ENCODE results near the gene TNFRSF14.

TNFRSF14 gene

GRCh38 chr1:2556277-2556677 lies at the start of gene TNFRSF14:
TNFRSF14 (plus strand) TSS chr1:2556371; CDS start chr1:2556665, 294 bp downstream.
- no peak for DNase-seq (ENCODE audit: low read depth, low spot score)

GRCh38 chr1:2506901-2507565 lies 49.1 kb upstream of the TNFRSF14 start:
- DNase-seq (ENCODE audit: low read depth, low spot score) = no peak

- no peak for DNase-seq (ENCODE audit: low read depth, low spot score)
These were observed 48.4 kb upstream of the TNFRSF14 start for GRCh38 chr1:2507744-2508155.

GRCh38 chr1:2508180-2508579 lies 48.0 kb upstream of the TNFRSF14 start:
- no peak for DNase-seq (ENCODE audit: low read depth, low spot score)

GRCh38 chr1:2508751-2509150 lies 47.4 kb upstream of the TNFRSF14 start:
- no peak for DNase-seq (ENCODE audit: low read depth, low spot score)

GRCh38 chr1:2509589-2509988 lies 46.6 kb upstream of the TNFRSF14 start:
- no peak for DNase-seq (ENCODE audit: low read depth, low spot score)

- DNase-seq (ENCODE audit: low read depth, low spot score) = no peak
These were observed 45.6 kb upstream of the TNFRSF14 start for GRCh38 chr1:2510366-2511155.

- DNase-seq (ENCODE audit: low read depth, low spot score) = no peak
These were observed 43.2 kb upstream of the TNFRSF14 start for GRCh38 chr1:2512862-2513421.

- DNase-seq (ENCODE audit: low read depth, low spot score) = no peak
These were observed 42.1 kb upstream of the TNFRSF14 start for GRCh38 chr1:2513939-2514652.

- no peak for DNase-seq (ENCODE audit: low read depth, low spot score)
These were observed 41.1 kb upstream of the TNFRSF14 start for GRCh38 chr1:2514863-2515762.

- DNase-seq (ENCODE audit: low read depth, low spot score) = no peak
These were observed 40.4 kb upstream of the TNFRSF14 start for GRCh38 chr1:2515763-2516080.

- DNase-seq (ENCODE audit: low read depth, low spot score) = no peak
These were observed 40.0 kb upstream of the TNFRSF14 start for GRCh38 chr1:2516124-2516523.

GRCh38 chr1:2516946-2517345 lies 39.2 kb upstream of the TNFRSF14 start:
- DNase-seq (ENCODE audit: low read depth, low spot score) = no peak

- no peak for DNase-seq (ENCODE audit: low read depth, low spot score)
These were observed 38.2 kb upstream of the TNFRSF14 start for GRCh38 chr1:2517966-2518365.

GRCh38 chr1:2518528-2518927 lies 37.6 kb upstream of the TNFRSF14 start:
- no peak for DNase-seq (ENCODE audit: low read depth, low spot score)

GRCh38 chr1:2519029-2519685 lies 37.0 kb upstream of the TNFRSF14 start:
- no peak for DNase-seq (ENCODE audit: low read depth, low spot score)

GRCh38 chr1:2519729-2520128 lies 36.4 kb upstream of the TNFRSF14 start:
- DNase-seq (ENCODE audit: low read depth, low spot score) = no peak

- DNase-seq (ENCODE audit: low read depth, low spot score) = no peak
These were observed 36.0 kb upstream of the TNFRSF14 start for GRCh38 chr1:2520206-2520605.

GRCh38 chr1:2520806-2521205 lies 35.4 kb upstream of the TNFRSF14 start:
- no peak for DNase-seq (ENCODE audit: low read depth, low spot score)

GRCh38 chr1:2522230-2522629 lies 33.9 kb upstream of the TNFRSF14 start:
- no peak for DNase-seq (ENCODE audit: low read depth, low spot score)

Measured in smooth muscle cell of the brain vasculature (primary cell).